ENCODE data around the gene CDC40.
"Not testable (repeated sequence)": the region's sequence is repeated elsewhere in the genome, so short reads cannot be mapped to it uniquely, and the experiment has no call there.

CDC40 gene

DNA sequence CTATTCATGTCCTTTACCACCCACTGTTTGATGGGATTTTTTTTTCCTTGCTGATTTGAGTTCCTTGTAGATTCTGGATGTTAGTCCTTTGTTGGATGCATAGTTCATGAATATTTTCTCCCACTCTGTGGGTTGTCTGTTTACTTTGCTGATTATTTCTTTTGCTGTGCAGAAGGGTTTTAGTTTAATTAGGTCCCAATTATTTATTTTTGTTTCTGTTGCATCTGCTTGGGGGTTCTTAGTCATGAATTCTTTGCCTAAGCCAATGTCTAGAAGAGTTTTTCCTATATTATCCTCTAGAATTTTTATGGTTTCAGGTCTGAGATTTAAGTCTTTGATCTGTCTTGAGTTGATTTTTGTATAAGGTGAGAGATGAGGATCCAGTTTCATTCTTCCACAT is 92.6 kb downstream of the CDC40 start:
- FAIRE-seq = not testable (repeated sequence)

DNA sequence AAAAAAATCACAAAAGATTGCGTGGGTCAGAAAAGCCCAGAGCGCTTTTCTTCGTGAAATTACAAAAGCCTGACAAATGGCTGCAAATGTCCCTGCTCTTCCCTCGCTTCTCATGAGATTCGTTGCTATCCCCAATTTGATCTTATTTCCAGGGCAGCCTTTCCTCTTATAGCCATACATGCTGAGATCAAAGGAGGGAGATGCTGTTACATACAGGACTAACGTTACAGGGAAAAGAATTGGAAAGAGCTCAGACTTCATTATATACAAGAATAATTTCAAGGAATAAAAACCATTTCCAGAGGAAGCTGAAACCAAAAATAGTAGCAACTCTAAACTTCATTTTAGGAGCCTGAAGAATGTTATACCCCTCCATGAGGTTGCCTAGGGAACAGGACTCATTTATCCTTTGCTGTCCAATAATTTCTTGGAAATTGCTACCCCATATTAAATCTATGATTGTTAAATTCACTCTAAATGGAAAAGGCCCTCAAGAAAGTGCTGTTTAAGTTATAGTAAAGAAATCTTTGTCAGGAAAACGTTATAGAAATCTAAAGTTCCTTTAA is 97.0 kb downstream of the CDC40 start:
- FAIRE-seq = no peak

Measured in G401.6 (cell line).